A673 (cell line): ENCODE results near the gene ZNRF2.

Experiments
- CTCF ChIP-seq: fragments of 300-800, 200-600 bp; sonication (generic); conservative IDR thresholded peaks from 2 replicates; pipeline ENCODE4 v1.5.1; 2017; ENCODE audit warnings: low read depth, mild to moderate bottlenecking, antibody characterized with exemption, low read length, moderate library complexity, mixed read lengths
- EZH2 ChIP-seq: fragments of 200-600 bp; sonication (generic); IDR thresholded peaks from 2 replicates; pipeline ENCODE4 v1.6.1; 2017; ENCODE audit warnings: borderline replicate concordance, low read depth, mild to moderate bottlenecking, mixed read lengths, antibody characterized with exemption, low read length; ENCODE audit not compliant: poor library complexity, severe bottlenecking

GRCh38 chr7:30328381-30328780 lies 44.0 kb downstream of the ZNRF2 start:
- no peak for TF ChIP-seq CTCF
- no peak for TF ChIP-seq EZH2
